ENCODE results near the gene ZNF669. TPM values are rescaled to one million over a fixed set of nuclear protein-coding genes. Genes with fewer than 3 reads are reported as not detected.

The ZNF669 gene
- polyA plus RNA-seq, 3 donors, result 5.1 to 8.9 (median 8.9) TPM

- intact Hi-C loops (cut with micrococcal nuclease), result loop anchor here in 1 of 2 donors (10.0 kb wide), 1 partner anchor 109 kb away; no protein-coding TSS in a partner anchor
- Histone ChIP-seq H3K4me1 (ENCODE audit: control insufficient read depth in 1 of 2, insufficient read depth in 2 of 2, low read length in 2 of 2) (peaks cover 15 to 16% of the 10 kb centered on the region in 2 donors), H3K27ac (ENCODE audit: low read depth in 1 of 2, low read length in 2 of 2) (no peak overlapping the region), H4K20me1 (ENCODE audit: insufficient read depth, low read length) (no peaks in the 10 kb centered on the region), H3K9me3 (replicated peaks in 1 of 2; ENCODE audit: control insufficient read depth in 1 of 2, insufficient read depth in 1 of 2, low read length in 2 of 2) (peaks cover 25 to 34% of the 10 kb centered on the region in 2 donors), H2AFZ (ENCODE audit: insufficient read depth, low read depth, low read length, poor library complexity, severe bottlenecking) (no peak overlapping the region), H3K27me3 (ENCODE audit: control insufficient read depth in 2 of 2, insufficient read depth in 2 of 2, low read length in 2 of 2) (peaks cover 13 to 31% of the 10 kb centered on the region in 2 donors), H3K79me2 (ENCODE audit: insufficient read depth, low read length) (peaks cover 14% of the 10 kb centered on the region), H3K4me2 (replicated peaks; ENCODE audit: extremely low read depth, low read length, poor library complexity, severe bottlenecking) (no peak overlapping the region), H3K4me3 (replicated peaks in 1 of 3; ENCODE audit: low read depth in 2 of 3, low read length in 3 of 3) (no peak overlapping the region), H3K9ac (ENCODE audit: insufficient read depth, low read length, poor library complexity, severe bottlenecking) (no peak overlapping the region), H3K36me3 (replicated peaks in 1 of 2; ENCODE audit: control insufficient read depth in 1 of 2, insufficient read depth in 2 of 2, low read length in 2 of 2) (peaks cover 11 to 16% of the 10 kb centered on the region in 2 donors)
- no peak for TF ChIP-seq CTCF (IDR thresholded peaks at IDR 0.05)
- no peak for DNase-seq
- no peak overlapping the region for H3K27ac Mint-ChIP-seq
- peaks cover 26 to 38% (median 38%) of the 10 kb centered on the region in 3 donors for H3K27me3 Mint-ChIP-seq (ENCODE audit: low read depth in 3 of 3)
- WGBS (ENCODE audit: insufficient coverage), result 100% methylated on average over 1 of the region's 15 CpGs
- H3K4me1 Mint-ChIP-seq, result peaks cover 19% of the 10 kb centered on the region
- H3K4me3 Mint-ChIP-seq, result peak overlapping the region in 1 of 2 donors; percentile 53
- peaks cover 29% of the 10 kb centered on the region in 2 donors for H3K36me3 Mint-ChIP-seq
- peaks cover 16 to 74% (median 55%) of the 10 kb centered on the region in 7 donors for H3K9me3 Mint-ChIP-seq
Measured at GRCh38 chr1:247105966-247106365, 1.8 kb upstream of the ZNF669 start.

- Histone ChIP-seq H3K4me3 (replicated peaks in 1 of 3; ENCODE audit: low read depth in 2 of 3, low read length in 3 of 3) (peak overlapping the region in 1 of 3 experiments; percentile 95), H3K36me3 (replicated peaks in 1 of 2; ENCODE audit: control insufficient read depth in 1 of 2, insufficient read depth in 2 of 2, low read length in 2 of 2) (peaks cover 20 to 26% of the 10 kb centered on the region in 2 donors), H3K9ac (ENCODE audit: insufficient read depth, low read length, poor library complexity, severe bottlenecking) (no peak overlapping the region), H3K27me3 (ENCODE audit: control insufficient read depth in 2 of 2, insufficient read depth in 2 of 2, low read length in 2 of 2) (peaks cover 5 to 21% of the 10 kb centered on the region in 2 donors), H3K79me2 (ENCODE audit: insufficient read depth, low read length) (peaks cover 21% of the 10 kb centered on the region), H3K4me1 (ENCODE audit: control insufficient read depth in 1 of 2, insufficient read depth in 2 of 2, low read length in 2 of 2) (peaks cover 12% of the 10 kb centered on the region in 2 donors), H2AFZ (ENCODE audit: insufficient read depth, low read depth, low read length, poor library complexity, severe bottlenecking) (no peak overlapping the region), H3K4me2 (replicated peaks; ENCODE audit: extremely low read depth, low read length, poor library complexity, severe bottlenecking) (peak overlapping the region; percentile 95), H3K9me3 (replicated peaks in 1 of 2; ENCODE audit: control insufficient read depth in 1 of 2, insufficient read depth in 1 of 2, low read length in 2 of 2) (peaks cover 31 to 38% of the 10 kb centered on the region in 2 donors), H3K27ac (ENCODE audit: low read depth in 1 of 2, low read length in 2 of 2) (no peak overlapping the region), H4K20me1 (ENCODE audit: insufficient read depth, low read length) (no peaks in the 10 kb centered on the region)
- peaks cover 14% of the 10 kb centered on the region for H3K4me1 Mint-ChIP-seq
- H3K27ac Mint-ChIP-seq, result peak overlapping the region in 2 of 7 donors; percentile 19 to 59
- peaks cover 26 to 74% (median 55%) of the 10 kb centered on the region in 7 donors for H3K9me3 Mint-ChIP-seq
- peaks cover 16 to 28% (median 28%) of the 10 kb centered on the region in 3 donors for H3K27me3 Mint-ChIP-seq (ENCODE audit: low read depth in 3 of 3)
- H3K36me3 Mint-ChIP-seq, result peaks cover 34% of the 10 kb centered on the region in 2 donors
- H3K4me3 Mint-ChIP-seq, result peak overlapping the region; percentile 10 to 67
- intact Hi-C loops (cut with micrococcal nuclease), result loop anchor here in 1 of 2 donors (10.0 kb wide), 1 partner anchor 110 kb away; no protein-coding TSS in a partner anchor
- WGBS (ENCODE audit: insufficient coverage), result 93% methylated on average over 13 of the region's 13 CpGs
- DNase-seq, result no peak
- no peak for TF ChIP-seq CTCF (IDR thresholded peaks at IDR 0.05)
Measured at GRCh38 chr1:247104965-247105364, 809 bp upstream of the ZNF669 start.
